GM23338 (cell line): ENCODE results near the gene DUSP19. TPM values are rescaled to one million over a fixed set of nuclear protein-coding genes. Genes with fewer than 3 reads are reported as not detected.

Source experiments
- ATAC-seq: fragments of 200-7000 bp; cut with Tn5 transposase; 3 replicates; pipeline ENCODE4 v1.9.1; 2020
- DNase-seq: peaks from one replicate; pipeline ENCODE4 v3.0.0-alpha.2; 2015; ENCODE audit warnings: low spot score
- H2AFZ ChIP-seq: fragments of 200-600 bp; sonication (generic); 2 replicates; pipeline ENCODE4 v1.8.0; 2016; ENCODE audit warnings: antibody characterized with exemption, mild to moderate bottlenecking, moderate library complexity
- H3F3A ChIP-seq: fragments of 200-600 bp; sonication (generic); replicated peaks from 2 replicates; pipeline ENCODE4 v1.8.0; 2017; ENCODE audit warnings: antibody characterized with exemption, mixed run types, low read depth
- H3K27ac ChIP-seq: fragments of 200-600 bp; sonication (generic); 2 replicates; pipeline ENCODE4 v1.6.1; 2016; ENCODE audit warnings: low read depth
- H3K27me3 ChIP-seq: fragments of 200-600 bp; sonication (generic); 2 replicates; pipeline ENCODE4 v1.8.0; 2016; ENCODE audit warnings: mild to moderate bottlenecking, mixed run types, moderate library complexity; ENCODE audit not compliant: insufficient read depth
- H3K36me3 ChIP-seq: fragments of 200-600 bp; sonication (generic); 2 replicates; pipeline ENCODE4 v1.8.0; 2016; ENCODE audit warnings: mild to moderate bottlenecking; ENCODE audit not compliant: insufficient read depth
- H3K4me1 ChIP-seq: fragments of 200-600 bp; sonication (generic); 2 replicates; pipeline ENCODE4 v1.8.0; 2016; ENCODE audit warnings: mild to moderate bottlenecking, moderate library complexity; ENCODE audit not compliant: insufficient read depth
- H3K4me2 ChIP-seq: fragments of 200-600 bp; sonication (generic); 2 replicates; pipeline ENCODE4 v1.7.1; 2017; ENCODE audit warnings: mixed run types
- H3K4me3 ChIP-seq: fragments of 200-600 bp; sonication (generic); 2 replicates; pipeline ENCODE4 v1.6.1; 2016; ENCODE audit warnings: mixed run types
- H3K79me2 ChIP-seq: fragments of 200-600 bp; sonication (generic); replicated peaks from 2 replicates; pipeline ENCODE4 v1.8.0; 2017; ENCODE audit warnings: mild to moderate bottlenecking; ENCODE audit not compliant: insufficient read depth
- H3K9me2 ChIP-seq: fragments of 200-600 bp; sonication (generic); 2 replicates; pipeline ENCODE4 v1.8.0; 2017; ENCODE audit not compliant: insufficient read depth
- H4K20me1 ChIP-seq: fragments of 200-600 bp; sonication (generic); replicated peaks from 2 replicates; pipeline ENCODE4 v1.8.0; 2017; ENCODE audit warnings: mild to moderate bottlenecking; ENCODE audit not compliant: insufficient read depth
- H3K27ac Mint-ChIP-seq: 2 replicates; pipeline ENCODE4 v1.8.0; 2020; ENCODE audit warnings: inconsistent platforms, mild to moderate bottlenecking, moderate library complexity, mixed read lengths
- H3K27me3 Mint-ChIP-seq: 3 replicates; pipeline ENCODE4 v1.8.0; 2022; ENCODE audit warnings: low read depth, mild to moderate bottlenecking, moderate library complexity, mixed read lengths, inconsistent platforms; ENCODE audit not compliant: insufficient read depth, poor library complexity
- H3K36me3 Mint-ChIP-seq: 3 replicates; pipeline ENCODE4 v1.8.0; 2021; ENCODE audit warnings: low read depth, mild to moderate bottlenecking, inconsistent platforms, moderate library complexity, mixed read lengths
- H3K4me1 Mint-ChIP-seq: 3 replicates; pipeline ENCODE4 v1.8.0; 2020; ENCODE audit warnings: mild to moderate bottlenecking, inconsistent platforms, mixed read lengths
- H3K4me3 Mint-ChIP-seq: 3 replicates; pipeline ENCODE4 v1.8.0; 2021; ENCODE audit warnings: moderate library complexity, mild to moderate bottlenecking, inconsistent platforms, mixed read lengths
- H3K9me3 Mint-ChIP-seq: 3 replicates; pipeline ENCODE4 v1.8.0; 2020; ENCODE audit warnings: moderate library complexity, mild to moderate bottlenecking, inconsistent platforms, mixed read lengths
- CREB1 ChIP-seq: fragments of 250-450 bp; sonication (Bioruptor Pico); IDR thresholded peaks from 2 replicates; pipeline ENCODE4 v1.5.0; 2020; ENCODE audit warnings: low read depth, mild to moderate bottlenecking, moderate library complexity
- EZH2 ChIP-seq: fragments of 200-600 bp; sonication (generic); IDR thresholded peaks from one replicate; pipeline ENCODE4 v1.8.0; 2017; ENCODE audit warnings: antibody characterized with exemption, mild to moderate bottlenecking, low read depth; ENCODE audit not compliant: unreplicated experiment
- JUNB ChIP-seq: IDR thresholded peaks from one replicate; pipeline ENCODE4 v1.6.1; 2016; ENCODE audit warnings: antibody characterized with exemption; ENCODE audit not compliant: unreplicated experiment
- NANOG ChIP-seq: IDR thresholded peaks from 2 replicates; pipeline ENCODE4 v1.6.1; 2016; ENCODE audit warnings: antibody characterized with exemption, borderline replicate concordance
- POLR2AphosphoS5 ChIP-seq: IDR thresholded peaks from 2 replicates; pipeline ENCODE4 v1.6.1; 2016; ENCODE audit warnings: antibody characterized with exemption, low read depth
- REST ChIP-seq: IDR thresholded peaks from one replicate; pipeline ENCODE4 v1.6.1; 2018; ENCODE audit warnings: antibody characterized with exemption; ENCODE audit not compliant: unreplicated experiment
- STAT1 ChIP-seq: IDR thresholded peaks from one replicate; pipeline ENCODE4 v1.6.1; 2016; ENCODE audit warnings: antibody characterized with exemption; ENCODE audit not compliant: unreplicated experiment
- ZNF114 ChIP-seq: fragments of 250-450 bp; sonication (Bioruptor Pico); IDR thresholded peaks from 2 replicates; pipeline ENCODE4 v1.5.0; 2020; ENCODE audit warnings: mild to moderate bottlenecking, moderate library complexity
- ZNF331 ChIP-seq: fragments of 250-450 bp; sonication (Bioruptor Pico); IDR thresholded peaks from 2 replicates; pipeline ENCODE4 v1.5.0; 2020; ENCODE audit warnings: low read depth, mild to moderate bottlenecking, moderate library complexity
- polyA plus RNA-seq: library from polyadenylated mRNA; unstranded; fragments of >200 nt; fragmentation: Nextera tagmentation; extraction: Ambion mirVana; gene quantifications from 2 replicates; pipeline ENCODE4 v1.2.1, GENCODE V29; 2016
- total RNA-seq: library from RNA; depleted of rRNA; stranded (reverse); fragments of >200 nt; shearing (Covaris generic); gene quantifications from 2 replicates; pipeline ENCODE4 v1.2.3, GENCODE V29; 2014
- TF ChIP-seq, protein P1 (sequence below), 2 experiments: fragments of 200-600 bp in 1 of 2; sonication (generic) in 1 of 2; conservative IDR thresholded peaks; 2 replicates each; pipeline versions ENCODE4 v1.5.1 to v1.6.1; 2016 to 2017; ENCODE audit warnings: antibody characterized with exemption in 2 of 2, low read depth in 2 of 2, mild to moderate bottlenecking in 2 of 2, moderate library complexity in 1 of 2
- TF ChIP-seq, protein P2 (sequence below): fragments of 250-450 bp; sonication (Bioruptor Pico); IDR thresholded peaks from 2 replicates; pipeline ENCODE4 v1.5.0; 2020; ENCODE audit warnings: mild to moderate bottlenecking, moderate library complexity
- TF ChIP-seq, protein P3 (sequence below): IDR thresholded peaks from 2 replicates; pipeline ENCODE4 v1.6.1; 2016; ENCODE audit warnings: antibody characterized with exemption

DUSP19 gene
- total and polyA plus RNA-seq, 2 experiments from 2014 or later = 1.9 to 2.8 TPM

- Mint-ChIP-seq H3K4me1 (peaks cover 4% of the 10 kb centered on the region; the same call in 1 of the 3 replicates), H3K27ac (no peak overlapping the region), H3K27me3 (peaks cover 4% of the 10 kb centered on the region), H3K36me3 (no peaks in the 10 kb centered on the region), H3K9me3 (no peaks in the 10 kb centered on the region), H3K4me3 (no peak overlapping the region)
- H3K27me3 ChIP-seq = no peaks in the 10 kb centered on the region
- H3K4me2 ChIP-seq = no peak overlapping the region
- DNase-seq (no peak), ATAC-seq (no peak)
- H4K20me1 ChIP-seq = no peaks in the 10 kb centered on the region
- H3K36me3 ChIP-seq = no peaks in the 10 kb centered on the region
- H3K4me3 ChIP-seq = no peak overlapping the region
- no peak overlapping the region for H3K27ac ChIP-seq
- TF ChIP-seq STAT1 (no peak), REST (no peak), ZNF331 (no peak), POLR2AphosphoS5 (no peak), NANOG (no peak), EZH2 (no peak), ZNF114 (CRISPR knock-in tag) (no peak), JUNB (no peak), CREB1 (CRISPR knock-in tag) (no peak)
- TF ChIP-seq, protein P1, sequence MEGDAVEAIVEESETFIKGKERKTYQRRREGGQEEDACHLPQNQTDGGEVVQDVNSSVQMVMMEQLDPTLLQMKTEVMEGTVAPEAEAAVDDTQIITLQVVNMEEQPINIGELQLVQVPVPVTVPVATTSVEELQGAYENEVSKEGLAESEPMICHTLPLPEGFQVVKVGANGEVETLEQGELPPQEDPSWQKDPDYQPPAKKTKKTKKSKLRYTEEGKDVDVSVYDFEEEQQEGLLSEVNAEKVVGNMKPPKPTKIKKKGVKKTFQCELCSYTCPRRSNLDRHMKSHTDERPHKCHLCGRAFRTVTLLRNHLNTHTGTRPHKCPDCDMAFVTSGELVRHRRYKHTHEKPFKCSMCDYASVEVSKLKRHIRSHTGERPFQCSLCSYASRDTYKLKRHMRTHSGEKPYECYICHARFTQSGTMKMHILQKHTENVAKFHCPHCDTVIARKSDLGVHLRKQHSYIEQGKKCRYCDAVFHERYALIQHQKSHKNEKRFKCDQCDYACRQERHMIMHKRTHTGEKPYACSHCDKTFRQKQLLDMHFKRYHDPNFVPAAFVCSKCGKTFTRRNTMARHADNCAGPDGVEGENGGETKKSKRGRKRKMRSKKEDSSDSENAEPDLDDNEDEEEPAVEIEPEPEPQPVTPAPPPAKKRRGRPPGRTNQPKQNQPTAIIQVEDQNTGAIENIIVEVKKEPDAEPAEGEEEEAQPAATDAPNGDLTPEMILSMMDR (conservative IDR thresholded peaks at IDR 0.05; ENCODE audit: low read depth in 2 of 2) = no peak
- TF ChIP-seq, protein P2, sequence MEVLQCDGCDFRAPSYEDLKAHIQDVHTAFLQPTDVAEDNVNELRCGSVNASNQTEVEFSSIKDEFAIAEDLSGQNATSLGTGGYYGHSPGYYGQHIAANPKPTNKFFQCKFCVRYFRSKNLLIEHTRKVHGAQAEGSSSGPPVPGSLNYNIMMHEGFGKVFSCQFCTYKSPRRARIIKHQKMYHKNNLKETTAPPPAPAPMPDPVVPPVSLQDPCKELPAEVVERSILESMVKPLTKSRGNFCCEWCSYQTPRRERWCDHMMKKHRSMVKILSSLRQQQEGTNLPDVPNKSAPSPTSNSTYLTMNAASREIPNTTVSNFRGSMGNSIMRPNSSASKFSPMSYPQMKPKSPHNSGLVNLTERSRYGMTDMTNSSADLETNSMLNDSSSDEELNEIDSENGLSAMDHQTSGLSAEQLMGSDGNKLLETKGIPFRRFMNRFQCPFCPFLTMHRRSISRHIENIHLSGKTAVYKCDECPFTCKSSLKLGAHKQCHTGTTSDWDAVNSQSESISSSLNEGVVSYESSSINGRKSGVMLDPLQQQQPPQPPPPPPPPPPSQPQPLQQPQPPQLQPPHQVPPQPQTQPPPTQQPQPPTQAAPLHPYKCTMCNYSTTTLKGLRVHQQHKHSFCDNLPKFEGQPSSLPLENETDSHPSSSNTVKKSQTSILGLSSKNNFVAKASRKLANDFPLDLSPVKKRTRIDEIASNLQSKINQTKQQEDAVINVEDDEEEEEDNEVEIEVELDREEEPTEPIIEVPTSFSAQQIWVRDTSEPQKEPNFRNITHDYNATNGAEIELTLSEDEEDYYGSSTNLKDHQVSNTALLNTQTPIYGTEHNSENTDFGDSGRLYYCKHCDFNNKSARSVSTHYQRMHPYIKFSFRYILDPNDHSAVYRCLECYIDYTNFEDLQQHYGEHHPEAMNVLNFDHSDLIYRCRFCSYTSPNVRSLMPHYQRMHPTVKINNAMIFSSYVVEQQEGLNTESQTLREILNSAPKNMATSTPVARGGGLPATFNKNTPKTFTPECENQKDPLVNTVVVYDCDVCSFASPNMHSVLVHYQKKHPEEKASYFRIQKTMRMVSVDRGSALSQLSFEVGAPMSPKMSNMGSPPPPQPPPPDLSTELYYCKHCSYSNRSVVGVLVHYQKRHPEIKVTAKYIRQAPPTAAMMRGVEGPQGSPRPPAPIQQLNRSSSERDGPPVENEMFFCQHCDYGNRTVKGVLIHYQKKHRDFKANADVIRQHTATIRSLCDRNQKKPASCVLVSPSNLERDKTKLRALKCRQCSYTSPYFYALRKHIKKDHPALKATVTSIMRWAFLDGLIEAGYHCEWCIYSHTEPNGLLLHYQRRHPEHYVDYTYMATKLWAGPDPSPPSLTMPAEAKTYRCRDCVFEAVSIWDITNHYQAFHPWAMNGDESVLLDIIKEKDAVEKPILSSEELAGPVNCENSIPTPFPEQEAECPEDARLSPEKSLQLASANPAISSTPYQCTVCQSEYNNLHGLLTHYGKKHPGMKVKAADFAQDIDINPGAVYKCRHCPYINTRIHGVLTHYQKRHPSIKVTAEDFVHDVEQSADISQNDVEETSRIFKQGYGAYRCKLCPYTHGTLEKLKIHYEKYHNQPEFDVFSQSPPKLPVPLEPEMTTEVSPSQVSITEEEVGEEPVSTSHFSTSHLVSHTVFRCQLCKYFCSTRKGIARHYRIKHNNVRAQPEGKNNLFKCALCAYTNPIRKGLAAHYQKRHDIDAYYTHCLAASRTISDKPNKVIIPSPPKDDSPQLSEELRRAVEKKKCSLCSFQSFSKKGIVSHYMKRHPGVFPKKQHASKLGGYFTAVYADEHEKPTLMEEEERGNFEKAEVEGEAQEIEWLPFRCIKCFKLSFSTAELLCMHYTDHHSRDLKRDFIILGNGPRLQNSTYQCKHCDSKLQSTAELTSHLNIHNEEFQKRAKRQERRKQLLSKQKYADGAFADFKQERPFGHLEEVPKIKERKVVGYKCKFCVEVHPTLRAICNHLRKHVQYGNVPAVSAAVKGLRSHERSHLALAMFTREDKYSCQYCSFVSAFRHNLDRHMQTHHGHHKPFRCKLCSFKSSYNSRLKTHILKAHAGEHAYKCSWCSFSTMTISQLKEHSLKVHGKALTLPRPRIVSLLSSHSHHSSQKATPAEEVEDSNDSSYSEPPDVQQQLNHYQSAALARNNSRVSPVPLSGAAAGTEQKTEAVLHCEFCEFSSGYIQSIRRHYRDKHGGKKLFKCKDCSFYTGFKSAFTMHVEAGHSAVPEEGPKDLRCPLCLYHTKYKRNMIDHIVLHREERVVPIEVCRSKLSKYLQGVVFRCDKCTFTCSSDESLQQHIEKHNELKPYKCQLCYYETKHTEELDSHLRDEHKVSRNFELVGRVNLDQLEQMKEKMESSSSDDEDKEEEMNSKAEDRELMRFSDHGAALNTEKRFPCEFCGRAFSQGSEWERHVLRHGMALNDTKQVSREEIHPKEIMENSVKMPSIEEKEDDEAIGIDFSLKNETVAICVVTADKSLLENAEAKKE (CRISPR knock-in tag) = no peak
- TF ChIP-seq, protein P3, sequence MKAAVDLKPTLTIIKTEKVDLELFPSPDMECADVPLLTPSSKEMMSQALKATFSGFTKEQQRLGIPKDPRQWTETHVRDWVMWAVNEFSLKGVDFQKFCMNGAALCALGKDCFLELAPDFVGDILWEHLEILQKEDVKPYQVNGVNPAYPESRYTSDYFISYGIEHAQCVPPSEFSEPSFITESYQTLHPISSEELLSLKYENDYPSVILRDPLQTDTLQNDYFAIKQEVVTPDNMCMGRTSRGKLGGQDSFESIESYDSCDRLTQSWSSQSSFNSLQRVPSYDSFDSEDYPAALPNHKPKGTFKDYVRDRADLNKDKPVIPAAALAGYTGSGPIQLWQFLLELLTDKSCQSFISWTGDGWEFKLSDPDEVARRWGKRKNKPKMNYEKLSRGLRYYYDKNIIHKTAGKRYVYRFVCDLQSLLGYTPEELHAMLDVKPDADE = no peak
- H3K79me2 ChIP-seq = no peaks in the 10 kb centered on the region
- H3K4me1 ChIP-seq = no peaks in the 10 kb centered on the region
- no peak overlapping the region for H2AFZ ChIP-seq
- no peaks in the 10 kb centered on the region for H3K9me2 ChIP-seq
- no peaks in the 10 kb centered on the region for H3F3A ChIP-seq
These were observed 15.5 kb upstream of the DUSP19 start for GRCh38 chr2:183063083-183063482.
